HS-5 (cell line): Measurements from ENCODE around the gene ATXN2L.
"Not testable (repeated sequence)": the region's sequence is repeated elsewhere in the genome, so short reads cannot be mapped to it uniquely, and the experiment has no call there.

ENCODE experiments used
- DNase-seq: peaks from one replicate; pipeline ENCODE4 v3.0.0-alpha.2; 2012; ENCODE audit warnings: low read depth

ATXN2L gene

GRCh38 chr16:28837672-28838557, 15.1 kb downstream of the ATXN2L start:
- DNase-seq: no peak

- DNase-seq: no peak
These were observed 15.7 kb downstream of the ATXN2L start for GRCh38 chr16:28838558-28838918.

GRCh38 chr16:28839004-28839639, 16.3 kb downstream of the ATXN2L start:
- no peak for DNase-seq

- DNase-seq: no peak
These were observed 17.1 kb downstream of the ATXN2L start for GRCh38 chr16:28839899-28840298.

- no peak for DNase-seq
These were observed 19.9 kb downstream of the ATXN2L start for GRCh38 chr16:28842696-28843095.

- no peak for DNase-seq
These were observed 21.0 kb downstream of the ATXN2L start for GRCh38 chr16:28843766-28844165.

GRCh38 chr16:28844226-28844885, 21.6 kb downstream of the ATXN2L start:
- no peak for DNase-seq

GRCh38 chr16:28845293-28845692, 22.5 kb downstream of the ATXN2L start:
- no peak for DNase-seq

GRCh38 chr16:28845761-28846079, 22.9 kb downstream of the ATXN2L start:
- DNase-seq: no peak

- peak; percentile 92 for DNase-seq
These were observed 23.5 kb downstream of the ATXN2L start, which contains the start of gene TUFM for GRCh38 chr16:28846080-28846932. Gene TUFM, minus strand, starts transcription at chr16:28846348. Its CDS starts 79 bp downstream, at chr16:28846269.

GRCh38 chr16:28846933-28847273, 24.1 kb downstream of the ATXN2L start:
- DNase-seq: no peak

- no peak for DNase-seq
These were observed 35.6 kb downstream of the ATXN2L start for GRCh38 chr16:28858421-28858820.

GRCh38 chr16:28859326-28859725, 36.5 kb downstream of the ATXN2L start:
- no peak for DNase-seq

- DNase-seq: no peak
These were observed 41.4 kb downstream of the ATXN2L start for GRCh38 chr16:28863929-28864793.

GRCh38 chr16:28865001-28865688, 42.3 kb downstream of the ATXN2L start:
- DNase-seq: no peak

GRCh38 chr16:28865722-28866453, 43.1 kb downstream of the ATXN2L start:
- DNase-seq: no peak

- DNase-seq: no peak
These were observed 43.6 kb downstream of the ATXN2L start for GRCh38 chr16:28866454-28866804.

- DNase-seq: no peak
These were observed 44.4 kb downstream of the ATXN2L start for GRCh38 chr16:28867241-28867640.

- DNase-seq: not testable (repeated sequence)
These were observed 44.8 kb downstream of the ATXN2L start for GRCh38 chr16:28867646-28868045.

GRCh38 chr16:28869201-28869600, 46.4 kb downstream of the ATXN2L start:
- no peak for DNase-seq
